H1 (cell line): ENCODE results near the gene CACNG6. TPM values are rescaled to one million over a fixed set of nuclear protein-coding genes. Genes with fewer than 3 reads are reported as not detected.

Source experiments
- BACH1 ChIP-seq: IDR thresholded peaks from 2 replicates; pipeline ENCODE4 v1.6.1; 2012; ENCODE audit warnings: low read length, improper control_type of control experiment
- E2F6 ChIP-seq: IDR thresholded peaks from 2 replicates; pipeline ENCODE4 v1.6.1; 2012; ENCODE audit warnings: inconsistent platforms
- HDAC2 ChIP-seq, 2 experiments: fragments of 300-600 bp in 1 of 2; sonication (generic) in 1 of 2; IDR thresholded peaks; 2 replicates each; pipeline ENCODE4 v1.6.1; 2011 to 2012; ENCODE audit warnings: low read depth in 2 of 2, low read length in 2 of 2, mild to moderate bottlenecking in 2 of 2, moderate library complexity in 2 of 2, borderline replicate concordance in 1 of 2, inconsistent platforms in 1 of 2
- NANOG ChIP-seq: IDR thresholded peaks from 2 replicates; pipeline ENCODE4 v1.6.1; 2011; ENCODE audit warnings: low read length, low read depth, mild to moderate bottlenecking, inconsistent platforms; ENCODE audit not compliant: insufficient read depth, poor library complexity, severe bottlenecking
- NRF1 ChIP-seq: IDR thresholded peaks from 2 replicates; pipeline ENCODE4 v1.6.1; 2011; ENCODE audit warnings: mild to moderate bottlenecking, low read depth, low read length, improper control_type of control experiment
- POLR2A ChIP-seq, 2 experiments: IDR thresholded peaks; 1 replicate in 1 of 2; 2 replicates in 1 of 2; pipeline ENCODE4 v1.6.1; 2011; ENCODE audit warnings: low read depth in 2 of 2, low read length in 2 of 2, mild to moderate bottlenecking in 2 of 2; ENCODE audit errors: control extremely low read depth in 1 of 2
- SAP30 ChIP-seq: fragments of 300-600 bp; sonication (generic); IDR thresholded peaks from 2 replicates; pipeline ENCODE4 v1.7.1; 2012; ENCODE audit warnings: low read length, moderate library complexity, mild to moderate bottlenecking, inconsistent platforms; ENCODE audit not compliant: insufficient read depth, insufficient replicate concordance
- SRF ChIP-seq: IDR thresholded peaks from 2 replicates; pipeline ENCODE4 v1.6.1; 2011; ENCODE audit warnings: mild to moderate bottlenecking, low read depth, low read length, moderate library complexity
- TCF12 ChIP-seq: IDR thresholded peaks from 2 replicates; pipeline ENCODE4 v1.6.1; 2011; ENCODE audit warnings: low read depth, mild to moderate bottlenecking, low read length
- ZNF274 ChIP-seq: IDR thresholded peaks from 2 replicates; pipeline ENCODE4 v1.7.0; 2012; ENCODE audit warnings: low read length, borderline replicate concordance; ENCODE audit errors: extremely low read depth
- polyA plus RNA-seq, 7 experiments: library from polyadenylated mRNA; depleted of rRNA in 3 of 7; stranded (reverse) in 5 of 7; unstranded in 2 of 7; fragments of >200 nt in 5 of 7; fragments of 200-250 nt in 2 of 7; gene quantifications; 1 replicate in 5 of 7; 2 replicates in 1 of 7; 4 replicates in 1 of 7; pipeline versions ENCODE4 v1.2.1 to v1.2.3, GENCODE V29; 2011 to 2013; ENCODE audit warnings: missing spikeins in 2 of 7, mixed read lengths in 2 of 7
- total RNA-seq: library from RNA; stranded (reverse); fragmentation: NEBNext Ultra II Directional; extraction: Animal tissue kit (Norgen Biotek cat#: 25700); gene quantifications from 2 replicates; pipeline ENCODE4 v1.2.1, GENCODE V29; 2021

The CACNG6 gene
- total and polyA plus RNA-seq, 2 of the 8 experiments (the other 6 are each of a cell fraction or from before 2014, with no cell fraction given) = 1.2 to 1.6 TPM

- no peak for TF ChIP-seq SAP30
- TF ChIP-seq SRF = no peak
- TF ChIP-seq HDAC2 (IDR thresholded peaks at IDR 0.05; ENCODE audit: borderline replicate concordance in 1 of 2, low read depth in 2 of 2, low read length in 2 of 2) = 0 out of 4 replicates have a peak, but pooled peaks of 1 of the 2 experiments have one; percentile 50
- 0 out of 2 replicates have a peak, but pooled peaks have one; percentile 16 for TF ChIP-seq BACH1
- peak in 1 of 2 experiments; percentile 41; a peak in 1 of 3 replicates for TF ChIP-seq POLR2A (IDR thresholded peaks at IDR 0.05; ENCODE audit: control extremely low read depth in 1 of 2, low read depth in 2 of 2, low read length in 2 of 2)
- TF ChIP-seq ZNF274 = no peak
- TF ChIP-seq E2F6 = peak; percentile 5; the same call in 1 of the 2 replicates
- TF ChIP-seq TCF12 = no peak
- TF ChIP-seq NRF1 = no peak
- no peak for TF ChIP-seq NANOG
Measured at GRCh38 chr19:54035215-54036178, 44.1 kb downstream of the CACNG6 start (continued).
